HepG2 (cell line): ENCODE results near the gene ATP6V1G2. TPM values are rescaled to one million over a fixed set of nuclear protein-coding genes. Genes with fewer than 3 reads are reported as not detected.

Experiments used
- CCAR2 ChIP-seq: fragments of 200-400 bp; formaldehyde crosslinking; optimal IDR thresholded peaks from 2 replicates; pipeline ENCODE3; 2018; ENCODE audit warnings: low read depth, mild to moderate bottlenecking, low read length, moderate library complexity
- CERS6 ChIP-seq: sonication (generic); formaldehyde crosslinking; IDR thresholded peaks from 2 replicates; pipeline ENCODE4 v1.5.0; 2020; ENCODE audit warnings: missing genetic modification reagents
- GABPA ChIP-seq, 2 experiments: IDR thresholded peaks; 2 replicates each; pipeline ENCODE4 v1.6.1; 2011 to 2016; ENCODE audit warnings: low read depth in 2 of 2, low read length in 1 of 2, missing biosample characterization in 1 of 2, missing genetic modification characterization in 1 of 2
- HMG20B ChIP-seq: conservative IDR thresholded peaks from 2 replicates; pipeline ENCODE4 v1.6.1; 2016; ENCODE audit warnings: missing genetic modification reagents, missing compliant biosample characterization
- NRL ChIP-seq: sonication (generic); formaldehyde crosslinking; IDR thresholded peaks from 2 replicates; pipeline ENCODE4 v1.5.0; 2020; ENCODE audit warnings: missing genetic modification reagents, mild to moderate bottlenecking, moderate library complexity, borderline replicate concordance
- SNAI1 ChIP-seq: sonication (generic); formaldehyde crosslinking; IDR thresholded peaks from 2 replicates; pipeline ENCODE4 v1.5.0; 2020; ENCODE audit warnings: mild to moderate bottlenecking, missing genetic modification reagents, borderline replicate concordance
- XBP1 ChIP-seq: sonication (generic); formaldehyde crosslinking; IDR thresholded peaks from 2 replicates; pipeline ENCODE4 v1.5.0; 2020; ENCODE audit warnings: missing genetic modification reagents
- ZBTB7A ChIP-seq: sonication (generic); formaldehyde crosslinking; IDR thresholded peaks from 2 replicates; pipeline ENCODE4 v1.8.0; 2022; ENCODE audit warnings: mild to moderate bottlenecking, missing genetic modification reagents
- ZNF224 ChIP-seq: sonication (generic); formaldehyde crosslinking; IDR thresholded peaks from 2 replicates; pipeline ENCODE4 v1.5.0; 2020; ENCODE audit warnings: mild to moderate bottlenecking, missing genetic modification reagents
- ZNF280B ChIP-seq: sonication (generic); formaldehyde crosslinking; IDR thresholded peaks from 2 replicates; pipeline ENCODE4 v1.5.0; 2020; ENCODE audit warnings: missing genetic modification reagents, mild to moderate bottlenecking, borderline replicate concordance
- ZNF441 ChIP-seq: sonication (generic); formaldehyde crosslinking; IDR thresholded peaks from 2 replicates; pipeline ENCODE4 v1.7.0; 2021; ENCODE audit warnings: missing genetic modification reagents, borderline replicate concordance
- ZNF678 ChIP-seq: sonication (generic); formaldehyde crosslinking; IDR thresholded peaks from 2 replicates; pipeline ENCODE4 v1.4.0; 2020; ENCODE audit warnings: mild to moderate bottlenecking, missing genetic modification reagents
- ZNF800 ChIP-seq: sonication (generic); formaldehyde crosslinking; IDR thresholded peaks from 2 replicates; pipeline ENCODE4 v1.4.0; 2020; ENCODE audit warnings: missing genetic modification reagents
- polyA plus RNA-seq, 8 experiments: library from polyadenylated mRNA; depleted of rRNA in 3 of 8; stranded (reverse) in 7 of 8; unstranded in 1 of 8; fragments of >200 nt; fragmentation: Illumina TruSeq in 4 of 8; extraction: Trizol in 4 of 8; gene quantifications; 2 replicates each; pipeline versions ENCODE4 v1.2.1 to v1.2.3, GENCODE V29; 2011 to 2016; ENCODE audit warnings: low read depth in 4 of 8, missing spikeins in 1 of 8, mixed read lengths in 1 of 8; ENCODE audit not compliant: insufficient read depth in 1 of 8
- total RNA-seq, 5 experiments: library from RNA; depleted of rRNA; stranded (reverse); fragments of >200 nt; fragmentation: Illumina TruSeq; extraction: Trizol; gene quantifications; 2 replicates each; pipeline ENCODE4 v1.2.3, GENCODE V29; 2016; ENCODE audit warnings: low read depth in 1 of 5
- TF ChIP-seq, protein P1 (sequence below): sonication (generic); formaldehyde crosslinking; conservative IDR thresholded peaks from 2 replicates; pipeline ENCODE4 v1.4.0; 2020; ENCODE audit warnings: mild to moderate bottlenecking, missing genetic modification reagents, moderate library complexity
- TF ChIP-seq, protein P2 (sequence below): sonication (generic); formaldehyde crosslinking; IDR thresholded peaks from 2 replicates; pipeline ENCODE4 v1.4.0; 2020; ENCODE audit warnings: missing genetic modification reagents, borderline replicate concordance
- TF ChIP-seq, protein P3 (sequence below): sonication (generic); formaldehyde crosslinking; IDR thresholded peaks from 2 replicates; pipeline ENCODE4 v1.8.1; 2023; ENCODE audit warnings: mild to moderate bottlenecking, inconsistent platforms, moderate library complexity, missing genetic modification reagents, borderline replicate concordance

ATP6V1G2 gene
- total and polyA plus RNA-seq, 2 of the 13 experiments (the other 11 are each of a cell fraction or from before 2014, with no cell fraction given): 0.27 to 0.83 TPM

DNA sequence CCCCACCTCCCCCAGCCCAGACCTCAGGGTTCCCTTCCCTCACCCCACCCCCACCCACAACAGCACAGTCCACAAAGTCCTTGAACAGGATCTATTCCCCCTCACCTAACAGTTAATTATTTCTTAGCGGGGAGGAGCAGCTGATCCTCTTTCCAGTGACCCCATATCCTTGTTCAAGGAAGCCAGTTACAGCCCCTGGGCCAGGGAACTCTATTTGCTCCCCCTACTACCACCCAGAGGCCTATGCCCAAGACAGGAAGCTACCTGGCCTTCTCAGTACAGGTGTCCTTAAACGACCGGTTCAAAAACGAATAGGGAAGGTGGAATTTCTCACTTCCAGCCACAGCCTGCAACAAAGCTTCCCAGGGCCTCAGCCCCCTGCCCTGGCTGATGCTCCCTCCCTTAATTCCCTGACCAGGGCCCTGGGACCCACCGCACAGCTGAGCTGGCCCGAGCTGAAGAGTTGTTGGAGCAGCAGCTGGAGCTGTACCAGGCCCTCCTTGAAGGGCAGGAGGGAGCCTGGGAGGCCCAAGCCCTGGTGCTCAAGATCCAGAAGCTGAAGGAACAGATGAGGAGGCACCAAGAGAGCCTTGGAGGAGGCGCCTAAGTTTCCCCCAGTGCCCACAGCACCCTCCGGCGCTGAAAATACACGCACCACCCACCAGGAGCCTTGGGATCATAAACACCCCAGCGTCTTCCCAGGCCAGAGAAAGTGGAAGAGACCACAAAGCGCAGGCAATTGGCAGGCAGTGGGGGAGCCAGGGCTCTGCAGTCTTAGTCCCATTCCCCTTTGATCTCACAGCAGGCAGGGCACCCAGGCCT is 16.9 kb downstream of the ATP6V1G2 start (continued):
- TF ChIP-seq, protein P1, sequence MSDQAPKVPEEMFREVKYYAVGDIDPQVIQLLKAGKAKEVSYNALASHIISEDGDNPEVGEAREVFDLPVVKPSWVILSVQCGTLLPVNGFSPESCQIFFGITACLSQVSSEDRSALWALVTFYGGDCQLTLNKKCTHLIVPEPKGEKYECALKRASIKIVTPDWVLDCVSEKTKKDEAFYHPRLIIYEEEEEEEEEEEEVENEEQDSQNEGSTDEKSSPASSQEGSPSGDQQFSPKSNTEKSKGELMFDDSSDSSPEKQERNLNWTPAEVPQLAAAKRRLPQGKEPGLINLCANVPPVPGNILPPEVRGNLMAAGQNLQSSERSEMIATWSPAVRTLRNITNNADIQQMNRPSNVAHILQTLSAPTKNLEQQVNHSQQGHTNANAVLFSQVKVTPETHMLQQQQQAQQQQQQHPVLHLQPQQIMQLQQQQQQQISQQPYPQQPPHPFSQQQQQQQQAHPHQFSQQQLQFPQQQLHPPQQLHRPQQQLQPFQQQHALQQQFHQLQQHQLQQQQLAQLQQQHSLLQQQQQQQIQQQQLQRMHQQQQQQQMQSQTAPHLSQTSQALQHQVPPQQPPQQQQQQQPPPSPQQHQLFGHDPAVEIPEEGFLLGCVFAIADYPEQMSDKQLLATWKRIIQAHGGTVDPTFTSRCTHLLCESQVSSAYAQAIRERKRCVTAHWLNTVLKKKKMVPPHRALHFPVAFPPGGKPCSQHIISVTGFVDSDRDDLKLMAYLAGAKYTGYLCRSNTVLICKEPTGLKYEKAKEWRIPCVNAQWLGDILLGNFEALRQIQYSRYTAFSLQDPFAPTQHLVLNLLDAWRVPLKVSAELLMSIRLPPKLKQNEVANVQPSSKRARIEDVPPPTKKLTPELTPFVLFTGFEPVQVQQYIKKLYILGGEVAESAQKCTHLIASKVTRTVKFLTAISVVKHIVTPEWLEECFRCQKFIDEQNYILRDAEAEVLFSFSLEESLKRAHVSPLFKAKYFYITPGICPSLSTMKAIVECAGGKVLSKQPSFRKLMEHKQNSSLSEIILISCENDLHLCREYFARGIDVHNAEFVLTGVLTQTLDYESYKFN (CRISPR knock-in tag): peak; percentile 64; the same call in 1 of the 2 replicates
- TF ChIP-seq CERS6 (CRISPR knock-in tag) (0 out of 2 replicates have a peak, but pooled peaks have one; percentile 49), XBP1 (CRISPR knock-in tag) (no peak), ZNF280B (CRISPR knock-in tag) (peak; percentile 41; the same call in 1 of the 2 replicates), GABPA (IDR thresholded peaks at IDR 0.05; ENCODE audit: low read depth, low read length) (no peak), GABPA (CRISPR knock-in tag; IDR thresholded peaks at IDR 0.05; ENCODE audit: low read depth) (peak; percentile 39), ZNF441 (CRISPR knock-in tag) (0 out of 2 replicates have a peak, but pooled peaks have one; percentile 5), ZNF224 (CRISPR knock-in tag) (no peak), NRL (CRISPR knock-in tag) (peak; percentile 72), SNAI1 (CRISPR knock-in tag) (no peak), ZBTB7A (no peak; the same call in 1 of the 2 replicates), ZNF678 (CRISPR knock-in tag) (no peak), CCAR2 (peak; percentile 73), HMG20B (0 out of 2 replicates have a peak, but pooled peaks have one; percentile 1), ZNF800 (no peak)
- TF ChIP-seq, protein P2, sequence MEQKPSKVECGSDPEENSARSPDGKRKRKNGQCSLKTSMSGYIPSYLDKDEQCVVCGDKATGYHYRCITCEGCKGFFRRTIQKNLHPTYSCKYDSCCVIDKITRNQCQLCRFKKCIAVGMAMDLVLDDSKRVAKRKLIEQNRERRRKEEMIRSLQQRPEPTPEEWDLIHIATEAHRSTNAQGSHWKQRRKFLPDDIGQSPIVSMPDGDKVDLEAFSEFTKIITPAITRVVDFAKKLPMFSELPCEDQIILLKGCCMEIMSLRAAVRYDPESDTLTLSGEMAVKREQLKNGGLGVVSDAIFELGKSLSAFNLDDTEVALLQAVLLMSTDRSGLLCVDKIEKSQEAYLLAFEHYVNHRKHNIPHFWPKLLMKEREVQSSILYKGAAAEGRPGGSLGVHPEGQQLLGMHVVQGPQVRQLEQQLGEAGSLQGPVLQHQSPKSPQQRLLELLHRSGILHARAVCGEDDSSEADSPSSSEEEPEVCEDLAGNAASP: peak; percentile 56; the same call in 1 of the 2 replicates
- TF ChIP-seq, protein P3, sequence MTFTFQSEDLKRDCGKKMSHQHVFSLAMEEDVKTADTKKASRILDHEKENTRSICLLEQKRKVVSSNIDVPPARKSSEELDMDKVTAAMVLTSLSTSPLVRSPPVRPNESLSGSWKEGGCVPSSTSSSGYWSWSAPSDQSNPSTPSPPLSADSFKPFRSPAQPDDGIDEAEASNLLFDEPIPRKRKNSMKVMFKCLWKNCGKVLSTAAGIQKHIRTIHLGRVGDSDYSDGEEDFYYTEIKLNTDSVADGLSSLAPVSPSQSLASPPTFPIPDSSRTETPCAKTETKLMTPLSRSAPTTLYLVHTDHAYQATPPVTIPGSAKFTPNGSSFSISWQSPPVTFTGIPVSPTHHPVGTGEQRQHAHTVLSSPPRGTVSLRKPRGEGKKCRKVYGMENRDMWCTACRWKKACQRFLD (CRISPR knock-in tag): no peak
